Activated CD4-positive, alpha-beta T cell treated with anti-CD3 and anti-CD28 coated beads, Interleukin-2, amount 10 ng/mL, durations not matched to agents 24 days and 14 days (primary cell): ENCODE measurements around the gene NLRP8. TPM values are rescaled to one million over a fixed set of nuclear protein-coding genes. Genes with fewer than 3 reads are reported as not detected.
"Not testable (repeated sequence)": the region's sequence is repeated elsewhere in the genome, so short reads cannot be mapped to it uniquely, and the experiment has no call there.

Source experiments
- DNase-seq: peaks from one replicate; pipeline ENCODE4 v3.0.0; 2022
- H3K27ac Mint-ChIP-seq: one replicate; pipeline ENCODE4 v1.8.0; 2022; ENCODE audit warnings: mild to moderate bottlenecking, mixed read lengths
- H3K27me3 Mint-ChIP-seq: one replicate; pipeline ENCODE4 v1.8.0; 2022; ENCODE audit warnings: mixed read lengths
- H3K36me3 Mint-ChIP-seq: one replicate; pipeline ENCODE4 v1.8.0; 2022; ENCODE audit warnings: low read depth, mild to moderate bottlenecking, mixed read lengths
- H3K4me1 Mint-ChIP-seq: one replicate; pipeline ENCODE4 v1.8.0; 2021; ENCODE audit warnings: mixed read lengths
- H3K4me3 Mint-ChIP-seq: one replicate; pipeline ENCODE4 v1.8.0; 2022; ENCODE audit warnings: mild to moderate bottlenecking, moderate library complexity, mixed read lengths
- H3K9me3 Mint-ChIP-seq: one replicate; pipeline ENCODE4 v1.8.0; 2021; ENCODE audit warnings: mixed read lengths
- intact Hi-C: fragments of 100-400 bp; cut with micrococcal nuclease; formaldehyde crosslinking; loops from one replicate; pipeline ENCODE4 v1.15.1; 2023
- total RNA-seq: library from RNA; stranded (reverse); gene quantifications from 2 replicates; pipeline ENCODE4 v1.2.3, GENCODE V29; 2022

Gene NLRP8
- total RNA-seq, result not detected in 2 replicates

- Mint-ChIP-seq H3K27ac (no peak within 1 kb of the TSS), H3K36me3 (peaks cover 1% of the 10 kb centered on the region), H3K9me3 (peaks cover 21% of the 10 kb centered on the region), H3K27me3 (no peaks in the 10 kb centered on the region), H3K4me1 (no peaks in the 10 kb centered on the region), H3K4me3 (no peak within 1 kb of the TSS)
- DNase-seq, result no peak
- intact Hi-C loops, result no loop called here
These were observed at the start of gene NLRP8 for GRCh38 chr19:55947532-55947931. NLRP8 (plus strand) TSS chr19:55947832.

DNA sequence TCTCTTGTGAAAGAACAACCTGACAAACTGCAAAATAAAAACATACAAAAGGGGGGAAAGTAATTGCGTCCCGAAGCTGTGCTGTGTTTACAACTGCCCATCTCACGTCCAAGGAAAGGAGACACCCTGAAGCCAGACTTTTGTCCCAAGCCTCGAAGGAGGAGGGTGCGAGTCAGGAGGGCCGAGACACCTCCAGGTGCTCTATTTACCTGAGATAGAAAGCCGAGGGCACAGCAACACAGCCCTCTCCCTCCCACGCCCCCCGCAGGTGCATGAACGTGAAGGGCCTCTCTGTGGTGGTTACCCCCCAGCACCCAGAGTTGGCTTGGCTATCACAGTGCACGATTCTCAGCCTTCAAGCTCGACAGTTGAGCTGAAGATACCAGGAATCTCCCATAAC lies 48.7 kb upstream of the NLRP8 start:
- H3K4me3 Mint-ChIP-seq, result no peak overlapping the region
- no peak overlapping the region for H3K27ac Mint-ChIP-seq
- no peak for DNase-seq
- intact Hi-C loops, result no loop called here
- H3K4me1 Mint-ChIP-seq, result no peaks in the 10 kb centered on the region
- peaks cover 1% of the 10 kb centered on the region for H3K36me3 Mint-ChIP-seq
- H3K9me3 Mint-ChIP-seq, result peaks cover 28% of the 10 kb centered on the region
- H3K27me3 Mint-ChIP-seq, result no peaks in the 10 kb centered on the region

DNA sequence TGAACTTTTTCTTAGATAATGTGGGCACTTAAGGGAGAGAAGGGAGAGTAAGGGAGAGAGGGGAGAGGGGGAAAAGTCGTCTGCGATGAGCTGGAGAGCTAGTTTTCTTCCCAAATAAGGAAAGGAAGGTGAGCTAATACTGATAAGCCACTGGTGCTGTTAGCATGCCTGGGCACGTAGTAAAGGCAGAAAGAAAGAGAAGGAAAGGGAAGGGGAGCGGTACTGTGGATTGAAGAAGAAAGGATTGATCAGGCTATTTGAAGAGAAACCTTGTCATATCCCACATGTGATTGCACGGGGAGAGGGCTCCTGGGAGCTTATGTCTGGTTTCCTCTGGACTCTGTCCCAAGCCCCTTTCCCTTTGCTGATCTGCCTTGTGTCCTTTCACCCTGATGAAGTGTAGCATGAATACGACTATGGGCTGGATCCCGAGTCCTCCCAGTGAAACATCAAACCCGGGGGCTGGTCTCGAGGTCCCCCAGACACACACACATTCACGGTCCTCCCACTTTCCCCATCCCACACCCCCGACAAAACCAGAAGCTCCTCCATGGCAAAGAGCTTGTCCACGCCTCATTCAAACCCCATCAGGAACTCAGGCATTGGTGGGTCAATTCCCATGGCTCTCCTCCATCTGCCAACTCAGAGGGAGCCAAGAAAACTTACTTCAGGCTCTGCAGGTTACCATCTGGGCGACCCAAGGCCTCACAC lies 46.1 kb upstream of the NLRP8 start:
- H3K9me3 Mint-ChIP-seq, result peaks cover 29% of the 10 kb centered on the region
- intact Hi-C loops, result no loop called here

GRCh38 chr19:55902080-55902751 lies 45.4 kb upstream of the NLRP8 start:
- Mint-ChIP-seq H3K9me3 (peaks cover 24% of the 10 kb centered on the region), H3K36me3 (peaks cover 1% of the 10 kb centered on the region), H3K27me3 (no peaks in the 10 kb centered on the region), H3K27ac (no peak overlapping the region), H3K4me3 (no peak overlapping the region), H3K4me1 (no peaks in the 10 kb centered on the region)
- no peak for DNase-seq
- intact Hi-C loops, result no loop called here

More for the DNA sequence above, 46.1 kb upstream of the NLRP8 start:
- DNase-seq, result no peak
- no peak overlapping the region for H3K27ac Mint-ChIP-seq
- H3K27me3 Mint-ChIP-seq, result no peaks in the 10 kb centered on the region
- no peak overlapping the region for H3K4me3 Mint-ChIP-seq
- peaks cover 1% of the 10 kb centered on the region for H3K36me3 Mint-ChIP-seq
- H3K4me1 Mint-ChIP-seq, result no peaks in the 10 kb centered on the region

DNA sequence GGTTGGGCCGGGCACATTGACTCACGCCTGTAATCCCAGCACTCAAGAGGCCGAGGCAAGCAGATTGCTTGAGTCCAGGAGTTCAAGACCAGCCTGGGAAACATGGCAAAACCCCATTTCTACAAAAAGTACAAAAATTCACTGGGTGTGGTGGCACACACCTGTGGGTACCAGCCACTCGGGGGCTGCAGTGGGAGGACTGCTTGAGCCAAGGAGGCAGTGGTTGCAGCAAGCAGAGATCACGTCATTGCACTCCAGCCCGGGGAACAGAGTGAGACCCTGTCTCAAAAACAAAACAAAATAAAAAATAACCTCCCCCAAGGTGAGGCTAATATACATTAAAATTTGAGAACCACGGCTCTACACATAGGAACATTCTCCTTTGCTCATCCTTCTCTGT lies 40.3 kb upstream of the NLRP8 start:
- peaks cover 34% of the 10 kb centered on the region for H3K9me3 Mint-ChIP-seq
- intact Hi-C loops, result no loop called here
- H3K36me3 Mint-ChIP-seq, result no peaks in the 10 kb centered on the region
- H3K27ac Mint-ChIP-seq, result no peak overlapping the region
- no peak overlapping the region for H3K4me3 Mint-ChIP-seq
- H3K27me3 Mint-ChIP-seq, result no peaks in the 10 kb centered on the region
- DNase-seq, result no peak
- no peaks in the 10 kb centered on the region for H3K4me1 Mint-ChIP-seq

- H3K27ac Mint-ChIP-seq, result no peak overlapping the region
- intact Hi-C loops, result no loop called here
- no peaks in the 10 kb centered on the region for H3K27me3 Mint-ChIP-seq
- no peaks in the 10 kb centered on the region for H3K4me1 Mint-ChIP-seq
- H3K4me3 Mint-ChIP-seq, result no peak overlapping the region
- H3K36me3 Mint-ChIP-seq, result no peaks in the 10 kb centered on the region
- DNase-seq, result no peak
- H3K9me3 Mint-ChIP-seq, result peaks cover 35% of the 10 kb centered on the region
These were observed 39.9 kb upstream of the NLRP8 start for GRCh38 chr19:55907746-55908145.

DNA sequence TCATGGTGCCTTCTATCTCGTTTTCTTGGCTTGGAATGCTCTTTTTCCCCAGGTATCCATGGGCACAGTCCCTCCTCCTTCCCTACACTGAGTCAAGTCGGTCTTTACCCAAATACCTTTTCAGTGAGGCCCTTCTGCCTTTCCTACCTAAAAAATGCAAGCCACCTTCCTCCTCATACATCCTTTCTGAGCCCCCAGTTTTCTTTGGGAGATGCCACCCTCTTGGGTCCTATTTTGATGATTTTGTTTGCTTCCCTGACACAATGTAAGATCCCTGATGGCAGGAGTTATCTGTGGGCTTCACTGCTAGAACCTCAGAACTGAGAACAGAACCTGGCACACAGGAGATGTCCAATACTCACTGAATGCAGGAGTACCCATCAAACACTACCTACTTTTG lies 37.8 kb upstream of the NLRP8 start:
- Mint-ChIP-seq H3K36me3 (no peaks in the 10 kb centered on the region), H3K27me3 (no peaks in the 10 kb centered on the region), H3K27ac (no peak overlapping the region), H3K4me1 (no peaks in the 10 kb centered on the region), H3K9me3 (peaks cover 25% of the 10 kb centered on the region), H3K4me3 (no peak overlapping the region)
- intact Hi-C loops, result no loop called here
- no peak for DNase-seq

DNA sequence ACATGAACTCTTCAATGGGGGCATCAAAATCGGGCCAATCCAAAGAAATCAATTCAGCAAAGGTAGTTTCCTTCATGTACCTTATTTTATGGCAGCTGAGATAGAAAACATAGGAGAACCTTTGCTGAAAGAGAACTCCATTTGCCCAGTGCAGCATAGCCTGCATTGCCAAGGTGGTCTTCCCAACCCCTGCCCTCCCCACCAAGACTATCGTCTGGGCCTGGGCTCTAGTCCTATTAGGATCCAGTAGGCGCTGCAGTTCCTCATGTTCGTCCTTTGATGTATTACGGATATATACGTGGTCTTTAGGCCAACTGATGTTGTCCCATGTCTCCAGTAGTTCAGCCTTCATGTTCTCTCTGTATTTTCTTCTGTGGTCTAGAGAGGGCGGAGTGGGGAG lies 34.7 kb upstream of the NLRP8 start:
- no peaks in the 10 kb centered on the region for H3K36me3 Mint-ChIP-seq

DNA sequence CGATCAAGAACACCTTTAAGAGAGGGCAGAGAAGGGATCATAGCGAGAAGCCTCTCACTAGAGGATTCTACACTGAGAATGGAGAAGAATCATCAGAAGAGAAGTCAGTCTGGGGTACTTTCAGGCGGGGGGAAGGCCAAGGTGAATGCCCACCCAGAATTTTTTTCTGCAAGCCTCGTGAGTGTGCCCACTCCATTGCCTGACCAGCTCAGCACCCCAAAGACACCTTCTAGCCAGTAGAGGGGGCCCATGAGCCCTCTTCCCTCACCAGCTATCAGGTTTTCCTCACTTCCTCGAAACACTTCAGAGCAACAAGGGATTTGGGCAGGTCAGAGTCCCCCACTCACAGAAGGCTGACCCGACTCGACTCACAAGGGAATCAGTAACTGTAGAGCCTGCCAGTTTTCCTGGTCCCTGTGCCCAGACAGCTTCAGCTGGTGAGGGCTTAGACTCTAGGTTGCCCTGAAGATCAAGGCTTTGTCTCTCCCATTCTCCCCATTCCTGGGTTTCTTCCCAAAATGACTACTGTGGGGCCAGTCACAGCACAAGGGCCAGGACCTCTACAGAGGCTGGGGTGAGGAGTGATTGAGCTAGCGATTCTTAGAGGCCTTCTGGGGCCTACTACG lies 33.9 kb upstream of the NLRP8 start:
- Mint-ChIP-seq H3K4me1 (no peaks in the 10 kb centered on the region), H3K9me3 (peaks cover 31% of the 10 kb centered on the region), H3K36me3 (no peaks in the 10 kb centered on the region), H3K4me3 (no peak overlapping the region), H3K27ac (no peak overlapping the region), H3K27me3 (no peaks in the 10 kb centered on the region)
- intact Hi-C loops, result no loop called here
- no peak for DNase-seq

More for the DNA sequence above, 34.7 kb upstream of the NLRP8 start:
- no peaks in the 10 kb centered on the region for H3K4me1 Mint-ChIP-seq
- H3K27ac Mint-ChIP-seq, result no peak overlapping the region
- H3K9me3 Mint-ChIP-seq, result peaks cover 31% of the 10 kb centered on the region
- H3K4me3 Mint-ChIP-seq, result no peak overlapping the region
- DNase-seq, result no peak
- intact Hi-C loops, result no loop called here
- no peaks in the 10 kb centered on the region for H3K27me3 Mint-ChIP-seq

DNA sequence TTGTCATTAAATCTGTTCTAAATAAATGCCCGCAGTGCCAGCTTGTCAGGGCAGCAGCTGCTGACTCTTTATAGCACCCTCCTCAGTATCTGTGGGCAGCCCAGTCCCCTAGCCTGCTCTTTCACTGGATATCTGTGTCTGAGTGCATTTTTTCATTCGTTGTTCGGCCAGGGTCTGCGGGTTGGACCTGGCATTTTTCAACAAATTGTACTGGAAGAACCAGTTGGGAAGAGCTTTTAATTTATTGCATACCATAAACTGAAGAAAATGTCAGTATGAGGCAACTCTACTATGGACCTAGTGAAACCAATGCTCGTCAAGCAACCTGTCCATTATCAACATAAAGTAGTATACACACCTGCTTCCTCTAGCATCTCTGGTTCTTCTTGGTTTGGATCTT lies 24.1 kb upstream of the NLRP8 start:
- H3K36me3 Mint-ChIP-seq, result no peaks in the 10 kb centered on the region
- H3K27me3 Mint-ChIP-seq, result no peaks in the 10 kb centered on the region
- H3K4me1 Mint-ChIP-seq, result no peaks in the 10 kb centered on the region
- intact Hi-C loops, result no loop called here
- no peak overlapping the region for H3K4me3 Mint-ChIP-seq
- H3K27ac Mint-ChIP-seq, result no peak overlapping the region
- no peak for DNase-seq
- H3K9me3 Mint-ChIP-seq, result peaks cover 26% of the 10 kb centered on the region

GRCh38 chr19:55927991-55928390 lies 19.6 kb upstream of the NLRP8 start:
- no peak overlapping the region for H3K27ac Mint-ChIP-seq
- H3K27me3 Mint-ChIP-seq, result no peaks in the 10 kb centered on the region
- intact Hi-C loops, result no loop called here
- H3K4me1 Mint-ChIP-seq, result no peaks in the 10 kb centered on the region
- H3K9me3 Mint-ChIP-seq, result peaks cover 30% of the 10 kb centered on the region
- no peak for DNase-seq
- H3K4me3 Mint-ChIP-seq, result no peak overlapping the region
- no peaks in the 10 kb centered on the region for H3K36me3 Mint-ChIP-seq

GRCh38 chr19:55929258-55929657 lies 18.4 kb upstream of the NLRP8 start:
- H3K27me3 Mint-ChIP-seq, H3K4me3 Mint-ChIP-seq, H3K27ac Mint-ChIP-seq, intact Hi-C loops, H3K4me1 Mint-ChIP-seq, DNase-seq, H3K36me3 Mint-ChIP-seq: not testable (repeated sequence)
- H3K9me3 Mint-ChIP-seq, result peaks cover 35% of the 10 kb centered on the region

DNA sequence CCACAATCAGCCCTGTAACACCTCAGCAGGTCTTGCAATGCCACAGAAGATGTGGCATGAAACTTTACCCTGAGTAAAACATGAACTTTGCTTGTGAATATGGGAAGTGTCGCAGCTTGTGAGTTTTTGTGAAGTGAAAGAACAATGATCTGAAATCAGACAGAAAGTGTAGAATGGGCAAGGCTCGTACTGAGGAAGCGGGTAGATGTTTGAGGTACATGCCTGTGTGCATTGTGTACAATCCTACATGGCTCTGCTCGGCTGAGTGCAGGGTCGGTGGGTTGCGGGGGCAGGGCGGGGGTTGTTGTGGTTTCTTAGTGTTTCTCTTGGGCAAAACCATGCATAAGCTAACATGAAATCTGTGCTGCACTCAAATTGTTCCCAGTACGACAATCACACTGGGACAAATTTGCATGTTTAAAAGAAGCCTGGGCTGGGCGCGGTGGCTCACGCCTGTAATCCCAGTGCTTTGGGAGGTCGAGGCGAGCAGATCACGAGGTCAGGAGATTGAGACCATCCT lies 16.6 kb upstream of the NLRP8 start:
- Mint-ChIP-seq H3K27ac (no peak overlapping the region), H3K9me3 (peaks cover 35% of the 10 kb centered on the region), H3K27me3 (no peaks in the 10 kb centered on the region), H3K36me3 (no peaks in the 10 kb centered on the region), H3K4me3 (no peak overlapping the region), H3K4me1 (no peaks in the 10 kb centered on the region)
- no peak for DNase-seq
- intact Hi-C loops, result no loop called here

DNA sequence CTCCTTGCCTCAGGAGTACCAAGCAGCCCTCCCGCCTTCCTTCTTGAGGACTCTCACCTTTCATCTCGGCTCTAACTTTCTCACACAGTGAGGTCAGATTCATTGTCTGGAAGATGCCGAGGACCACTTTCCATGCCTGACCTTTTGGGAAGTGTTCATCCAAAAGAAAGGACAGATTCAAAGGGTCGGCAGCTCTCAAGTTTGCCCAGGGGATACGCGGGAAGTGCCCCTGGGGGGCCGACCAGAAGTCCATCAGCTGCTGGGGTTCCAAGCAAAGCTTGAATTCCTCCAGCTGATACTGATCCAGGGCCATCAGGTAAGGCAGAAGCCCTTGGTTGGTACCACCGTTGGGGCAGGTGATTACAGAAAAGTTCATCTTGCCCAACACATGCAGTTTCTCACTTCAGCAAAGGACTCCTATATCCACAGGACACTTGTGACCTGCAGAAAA lies 15.7 kb upstream of the NLRP8 start, which contains the start of gene NLRP13:
Gene NLRP13, minus strand, starts transcription at position 401 of the 451 bp plus-strand sequence. Its CDS starts 25 bp downstream, at position 376.
- H3K27ac Mint-ChIP-seq, result no peak within 1 kb of the TSS
- no peaks in the 10 kb centered on the region for H3K36me3 Mint-ChIP-seq
- H3K27me3 Mint-ChIP-seq, result no peaks in the 10 kb centered on the region
- H3K9me3 Mint-ChIP-seq, result peaks cover 32% of the 10 kb centered on the region
- no peak for DNase-seq
- intact Hi-C loops, result no loop called here
- no peaks in the 10 kb centered on the region for H3K4me1 Mint-ChIP-seq
- no peak within 1 kb of the TSS for H3K4me3 Mint-ChIP-seq
